NCI-H748 treated with DMSO at 0.1 percent for 48 hours (cell line): Measurements from ENCODE around the gene CFAP126.
"Not testable (repeated sequence)": the region's sequence is repeated elsewhere in the genome, so short reads cannot be mapped to it uniquely, and the experiment has no call there.

Experiments used
- DNase-seq: peaks from one replicate; lab custom pipeline; 2025; lab: John Stamatoyannopoulos, UW

The CFAP126 gene

GRCh38 chr1:161381707-161382106 is 14.0 kb upstream of the CFAP126 start:
- no peak for DNase-seq

- no peak for DNase-seq
These were observed 11.4 kb upstream of the CFAP126 start for GRCh38 chr1:161379071-161379470.

- no peak for DNase-seq
These were observed 10.3 kb upstream of the CFAP126 start for GRCh38 chr1:161378014-161378413.

- no peak for DNase-seq
These were observed 6.7 kb upstream of the CFAP126 start for GRCh38 chr1:161374373-161374772.

- no peak for DNase-seq
These were observed 5.8 kb upstream of the CFAP126 start for GRCh38 chr1:161373442-161373841.

- DNase-seq: no peak
These were observed 2.5 kb downstream of the CFAP126 start for GRCh38 chr1:161365207-161365606.

- DNase-seq: no peak
These were observed 3.3 kb downstream of the CFAP126 start for GRCh38 chr1:161364332-161364731.

- no peak for DNase-seq
These were observed 8.4 kb downstream of the CFAP126 start for GRCh38 chr1:161359291-161359690.

- DNase-seq: no peak
These were observed 10.6 kb downstream of the CFAP126 start for GRCh38 chr1:161357073-161357472.

GRCh38 chr1:161351482-161351881 is 16.2 kb downstream of the CFAP126 start:
- DNase-seq: no peak

- no peak for DNase-seq
These were observed 17.0 kb downstream of the CFAP126 start for GRCh38 chr1:161350671-161351070.

- DNase-seq: no peak
These were observed 24.9 kb downstream of the CFAP126 start for GRCh38 chr1:161342821-161343220.

- no peak for DNase-seq
These were observed 25.5 kb downstream of the CFAP126 start for GRCh38 chr1:161342177-161342576.

GRCh38 chr1:161335796-161336195 is 31.9 kb downstream of the CFAP126 start:
- no peak for DNase-seq

GRCh38 chr1:161333166-161333565 is 34.5 kb downstream of the CFAP126 start:
- no peak for DNase-seq

- no peak for DNase-seq
These were observed 37.3 kb downstream of the CFAP126 start for GRCh38 chr1:161330346-161330745.

- DNase-seq: no peak
These were observed 43.7 kb downstream of the CFAP126 start for GRCh38 chr1:161324020-161324419.

GRCh38 chr1:161315841-161316674 is 51.6 kb downstream of the CFAP126 start:
- DNase-seq: not testable (repeated sequence)
